ENCODE data around the gene RHOV. TPM values are rescaled to one million over a fixed set of nuclear protein-coding genes. Genes with fewer than 3 reads are reported as not detected.
A peak's percentile ranks its signal among the peaks of the same experiment; 100 is the strongest.

The RHOV gene
- total RNA-seq, 1 donor from 2014 or later, result under 0.01 TPM

DNA sequence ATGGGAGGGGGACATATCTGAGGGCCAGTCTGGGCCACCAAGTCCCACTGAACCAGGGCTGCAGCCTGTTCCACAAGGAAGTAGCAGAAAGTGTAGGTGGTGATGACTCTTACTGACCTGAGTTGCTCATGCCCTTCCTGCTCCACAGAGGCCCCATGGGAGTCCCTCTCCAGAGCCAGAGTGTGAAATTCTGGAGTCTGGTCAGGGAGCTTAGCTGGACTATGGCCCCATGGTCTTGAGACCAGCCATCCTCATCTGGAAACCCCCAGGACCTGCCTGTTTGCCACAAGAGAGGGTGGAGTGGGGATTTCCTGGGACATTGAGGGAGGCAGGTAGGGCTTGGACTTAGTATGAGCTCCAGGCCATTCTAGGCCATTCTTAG lies 27.2 kb downstream of the RHOV start:
- DNase-seq (ENCODE audit: low read depth in 2 of 2), result no peak

DNA sequence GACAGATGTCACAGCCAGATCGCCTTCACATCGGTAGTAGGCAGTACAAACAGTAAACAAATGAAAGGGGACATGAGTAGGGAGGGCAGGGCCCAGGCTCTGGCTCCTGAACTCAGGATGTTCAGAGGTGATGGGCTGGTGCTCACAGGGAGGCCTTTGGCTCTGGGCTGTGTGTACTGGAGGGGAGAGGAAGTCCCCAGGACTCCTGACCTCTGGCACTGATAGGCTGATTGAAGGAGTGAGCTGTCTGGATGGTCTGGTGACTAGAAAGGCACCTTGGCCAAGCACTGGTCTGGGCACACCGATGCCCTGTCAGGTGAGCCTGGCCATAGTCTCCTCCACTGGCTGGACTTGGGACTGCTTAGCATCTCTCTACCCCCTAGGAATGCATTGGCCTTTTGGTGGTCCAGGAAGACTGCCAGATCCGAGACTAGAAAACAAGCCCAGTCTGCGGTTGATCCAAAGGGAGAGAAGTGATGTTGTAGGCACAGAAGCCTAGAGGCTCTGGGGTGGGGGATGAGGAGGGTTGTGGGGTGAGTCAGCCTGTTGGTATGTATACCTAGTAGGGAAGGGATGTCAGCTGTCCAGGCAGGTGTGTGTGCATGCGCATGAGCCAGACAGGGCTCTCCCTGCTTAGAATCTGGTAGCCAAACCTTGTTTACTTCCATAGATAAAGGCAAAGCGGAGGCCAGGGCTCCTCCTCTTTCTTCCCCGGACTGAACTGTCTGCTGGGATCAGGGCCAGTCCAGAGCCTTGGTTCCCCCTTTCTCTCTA lies 28.3 kb downstream of the RHOV start:
- no peak for DNase-seq (ENCODE audit: low read depth in 2 of 2)

DNA sequence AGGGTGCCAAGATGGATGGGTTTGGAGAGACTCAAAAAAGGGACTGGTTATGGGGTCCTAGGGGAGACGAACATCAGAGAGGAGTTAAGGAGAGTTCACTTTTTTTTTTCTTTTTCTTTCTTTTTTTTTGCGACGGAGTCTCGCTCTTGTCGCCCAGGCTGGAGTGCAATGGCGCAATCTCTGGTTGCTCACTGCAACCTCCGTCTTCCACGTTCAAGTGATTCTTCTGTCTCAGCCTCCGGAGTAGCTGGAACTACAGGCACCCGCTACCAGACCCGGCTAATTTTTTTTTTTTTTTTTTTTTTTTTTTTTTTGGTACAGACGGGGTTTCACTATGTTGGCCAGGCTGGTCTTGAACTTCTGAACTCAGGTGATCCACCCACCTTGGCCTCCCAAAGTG lies 29.0 kb downstream of the RHOV start:
- no peak for DNase-seq (ENCODE audit: low read depth in 2 of 2)

DNA sequence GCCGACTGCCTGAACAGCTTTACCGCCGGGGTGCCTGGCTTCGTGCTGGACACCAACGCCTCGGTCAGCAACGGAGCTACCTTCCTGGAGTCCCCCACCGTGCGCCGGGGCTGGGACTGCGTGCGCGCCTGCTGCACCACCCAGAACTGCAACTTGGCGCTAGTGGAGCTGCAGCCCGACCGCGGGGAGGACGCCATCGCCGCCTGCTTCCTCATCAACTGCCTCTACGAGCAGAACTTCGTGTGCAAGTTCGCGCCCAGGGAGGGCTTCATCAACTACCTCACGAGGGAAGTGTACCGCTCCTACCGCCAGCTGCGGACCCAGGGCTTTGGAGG lies 29.4 kb downstream of the RHOV start:
- DNase-seq (ENCODE audit: low read depth in 2 of 2), result peak in 1 of 2 donors; percentile 28

- no peak for DNase-seq (ENCODE audit: low read depth in 2 of 2)
These were observed 29.9 kb downstream of the RHOV start, which contains the start of gene SPINT1 for GRCh38 chr15:40843885-40844695. TSS of gene SPINT1 (plus strand) at chr15:40844048. CDS start at chr15:40844555, 507 bp downstream.

DNA sequence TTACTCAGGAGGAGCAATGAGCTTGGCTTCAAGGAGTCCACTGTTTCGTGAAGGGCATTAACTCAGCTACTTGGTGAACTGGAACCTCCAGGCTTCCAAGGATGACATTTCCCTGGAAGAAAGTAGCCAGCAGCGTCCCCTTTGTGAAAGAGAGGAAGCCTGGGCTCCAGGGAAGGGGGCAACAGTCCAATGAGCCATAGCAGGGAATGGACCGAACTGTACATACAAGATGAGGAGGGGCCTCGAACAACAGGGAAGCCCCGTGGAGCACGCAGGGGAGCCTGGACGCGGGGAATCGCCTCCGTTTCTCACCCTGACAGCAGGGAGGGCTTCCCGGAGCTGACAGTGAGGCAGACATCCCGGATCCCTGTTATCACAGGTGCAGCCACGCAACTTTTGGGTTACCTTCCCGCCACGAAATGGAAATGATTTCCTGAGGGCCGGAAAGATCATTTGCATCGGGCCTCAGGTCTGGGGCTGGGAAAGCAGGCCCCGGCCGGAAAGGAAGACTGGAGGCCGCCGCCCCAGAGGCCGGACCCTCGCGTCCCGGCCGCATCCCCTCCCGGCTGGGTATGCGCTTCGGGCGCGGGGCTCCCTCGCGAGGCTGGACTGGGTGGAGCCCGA lies 30.7 kb downstream of the RHOV start:
- DNase-seq (ENCODE audit: low read depth in 2 of 2), result no peak

GRCh38 chr15:40841741-40842140 lies 32.3 kb downstream of the RHOV start:
- no peak for DNase-seq (ENCODE audit: low read depth in 2 of 2)

- DNase-seq (ENCODE audit: low read depth in 2 of 2), result no peak
These were observed 35.3 kb downstream of the RHOV start for GRCh38 chr15:40838756-40839155.

DNA sequence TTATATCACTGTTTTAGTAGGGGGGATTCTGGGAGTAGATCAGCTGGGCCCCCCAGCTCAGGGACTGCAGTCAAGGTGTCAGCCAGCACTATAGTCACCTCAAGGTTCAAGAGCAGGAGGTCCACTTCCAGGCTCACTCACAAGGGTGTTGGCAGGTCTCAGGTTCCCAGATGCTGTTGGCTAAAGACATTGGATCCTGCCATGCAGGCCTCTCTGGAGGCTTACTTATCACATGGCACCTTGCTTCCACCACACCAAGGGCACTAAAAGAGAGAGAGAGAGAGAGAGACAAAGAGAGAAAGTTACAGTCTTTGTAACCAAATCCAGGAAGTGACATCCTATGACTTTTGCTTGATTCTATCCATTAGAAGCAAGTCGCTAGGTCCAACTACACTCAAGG lies 38.0 kb downstream of the RHOV start:
- no peak for DNase-seq (ENCODE audit: low read depth in 2 of 2)

DNA sequence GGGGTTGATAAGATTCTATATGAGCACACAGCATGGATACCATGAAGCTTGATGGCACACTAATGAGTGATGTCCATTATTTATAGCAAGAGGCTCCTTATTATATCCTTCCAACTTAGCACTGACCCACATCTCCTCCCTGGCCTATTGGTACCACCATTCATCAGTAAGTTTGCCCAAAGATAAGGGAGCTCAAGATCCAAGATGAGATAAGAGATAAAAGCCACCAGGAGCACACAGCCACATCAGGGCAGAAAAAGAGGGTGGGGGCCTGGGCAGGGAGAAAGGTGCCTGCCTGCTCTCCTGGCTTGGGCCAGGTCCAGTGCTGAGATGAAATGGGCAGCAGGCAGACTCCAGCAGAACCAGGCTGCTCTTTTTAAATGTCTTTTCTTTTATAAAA lies 41.1 kb downstream of the RHOV start:
- DNase-seq (ENCODE audit: low read depth in 2 of 2), result no peak

DNA sequence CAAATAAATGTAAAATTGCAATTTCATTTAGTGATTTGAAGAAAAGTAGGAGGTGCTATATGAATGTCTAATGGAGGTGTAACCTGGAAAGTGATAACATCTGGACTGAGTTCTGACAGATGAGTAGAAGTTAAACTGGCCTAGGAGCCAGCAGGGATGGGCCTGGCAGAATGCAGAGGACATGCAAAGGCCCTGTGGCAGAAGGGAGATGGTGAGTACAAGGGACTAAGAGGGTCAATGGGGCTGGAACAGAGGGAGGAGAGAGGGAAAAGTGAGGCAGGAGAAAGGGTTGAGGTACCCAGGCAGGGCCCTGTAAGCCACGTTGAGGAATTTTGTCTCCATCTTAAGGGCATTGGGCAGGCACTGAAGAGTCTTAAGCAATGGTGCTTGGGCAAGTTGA lies 42.2 kb downstream of the RHOV start:
- no peak for DNase-seq (ENCODE audit: low read depth in 2 of 2)

DNA sequence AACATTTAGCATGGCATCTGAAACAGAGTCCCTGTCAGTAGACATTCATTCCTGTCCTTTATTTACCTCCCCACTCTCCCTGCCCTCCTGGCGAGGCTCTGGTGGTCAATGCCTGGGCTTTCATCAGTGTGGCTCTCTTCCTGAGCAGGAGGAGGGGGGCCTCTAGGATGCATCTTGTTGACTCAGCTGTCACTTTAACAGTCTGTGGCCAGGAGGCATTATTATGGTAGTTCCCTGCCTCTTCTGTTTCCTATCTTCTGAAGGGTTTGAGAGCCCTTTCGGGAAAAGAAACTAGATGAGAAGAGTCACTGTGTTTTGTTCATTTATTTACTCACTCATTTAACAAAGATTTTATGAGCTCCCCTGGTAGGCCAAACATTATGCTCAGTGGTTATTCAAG lies 43.1 kb downstream of the RHOV start:
- DNase-seq (ENCODE audit: low read depth in 2 of 2), result peak in 1 of 2 donors; percentile 46

DNA sequence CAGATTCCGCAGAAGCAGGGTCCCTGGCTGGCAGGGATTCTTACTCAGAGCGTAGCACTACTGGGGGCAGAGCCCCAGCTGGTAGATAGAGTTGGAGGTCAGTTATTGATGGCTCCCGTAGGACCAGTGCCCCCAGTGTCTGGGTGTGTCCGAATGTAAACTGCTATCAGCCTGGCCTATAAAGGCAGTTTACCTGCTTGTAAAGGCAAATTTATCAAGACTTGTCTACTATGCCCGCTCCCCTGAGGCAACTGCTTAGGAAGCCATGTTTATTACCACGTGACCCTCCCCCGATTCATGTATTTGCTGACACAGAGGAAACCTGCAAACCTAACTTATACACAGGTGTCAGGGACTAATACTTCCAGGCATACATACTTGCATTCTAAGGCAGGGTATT lies 44.9 kb downstream of the RHOV start:
- DNase-seq (ENCODE audit: low read depth in 2 of 2), result no peak

- no peak for DNase-seq (ENCODE audit: low read depth in 2 of 2)
These were observed 45.5 kb downstream of the RHOV start, which contains the start of gene PPP1R14D for GRCh38 chr15:40828447-40829036. TSS of gene PPP1R14D (minus strand) at chr15:40828708. CDS start at chr15:40828641, 67 bp downstream.

DNA sequence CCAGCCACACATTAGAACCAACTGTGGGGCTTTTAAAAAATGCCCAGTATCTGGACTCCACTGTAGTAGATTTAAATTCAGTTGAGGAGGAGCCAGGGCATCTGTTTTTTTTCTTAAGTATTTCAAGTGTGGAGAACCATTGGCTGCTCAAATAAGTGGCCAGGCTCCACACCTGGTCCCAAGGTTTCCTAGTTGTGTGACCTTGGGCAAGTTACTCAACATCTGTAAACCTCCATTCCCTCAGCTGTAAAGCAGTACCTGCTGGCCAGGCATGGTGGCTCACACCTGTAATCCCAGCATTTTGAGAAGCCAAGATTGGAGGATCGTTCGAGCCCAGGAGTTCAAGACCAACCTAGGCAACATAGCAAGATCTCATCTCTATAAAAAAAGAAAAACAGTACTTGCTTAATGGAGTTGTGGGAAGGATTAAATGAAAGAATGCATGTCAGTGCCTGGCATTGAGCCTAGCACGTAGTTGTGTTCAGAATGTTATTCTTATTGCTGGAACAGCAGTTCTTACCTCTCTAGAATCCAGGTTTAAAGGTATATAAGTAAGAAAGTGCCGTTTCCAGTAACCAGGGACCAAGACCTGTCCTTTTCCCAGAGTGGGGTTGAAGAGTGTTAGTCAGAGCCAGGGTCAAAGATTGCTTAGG lies 47.5 kb downstream of the RHOV start:
- DNase-seq (ENCODE audit: low read depth in 2 of 2), result no peak

DNA sequence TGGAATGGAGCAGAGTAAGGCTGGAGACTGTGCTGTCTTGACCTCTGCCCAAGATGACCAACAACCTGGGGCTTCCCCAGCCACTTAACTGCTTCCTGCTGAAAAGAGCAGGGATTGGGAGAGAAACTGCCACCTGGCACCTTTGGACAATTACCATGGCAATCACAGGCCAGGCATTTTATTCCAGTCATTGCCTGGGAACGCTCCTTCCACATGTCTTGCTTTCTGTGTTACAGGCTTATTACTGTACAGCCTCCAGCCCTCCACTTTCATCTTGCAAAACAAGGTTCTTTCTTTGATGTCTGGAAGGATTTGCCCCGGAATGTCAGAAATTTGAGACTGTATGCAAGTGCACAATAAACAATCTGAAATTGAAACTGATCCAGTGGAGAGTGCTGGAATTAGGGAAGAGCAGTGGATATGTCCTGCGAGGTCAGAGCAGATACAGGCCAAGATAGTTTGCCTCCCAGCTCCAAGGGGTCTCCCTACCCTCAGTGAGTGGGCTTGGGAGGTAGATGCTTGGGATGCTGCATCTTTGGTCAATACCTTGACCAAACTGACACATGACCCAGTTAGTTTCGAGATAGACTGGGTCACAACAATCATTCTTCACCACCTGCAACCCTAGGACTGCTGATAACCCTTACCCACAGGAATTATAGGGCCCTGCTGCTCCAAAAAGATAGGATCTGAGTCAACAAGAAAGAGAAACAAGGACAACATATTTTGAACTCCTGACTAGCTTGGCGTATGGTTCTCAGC lies 48.2 kb downstream of the RHOV start:
- DNase-seq (ENCODE audit: low read depth in 2 of 2), result no peak

DNA sequence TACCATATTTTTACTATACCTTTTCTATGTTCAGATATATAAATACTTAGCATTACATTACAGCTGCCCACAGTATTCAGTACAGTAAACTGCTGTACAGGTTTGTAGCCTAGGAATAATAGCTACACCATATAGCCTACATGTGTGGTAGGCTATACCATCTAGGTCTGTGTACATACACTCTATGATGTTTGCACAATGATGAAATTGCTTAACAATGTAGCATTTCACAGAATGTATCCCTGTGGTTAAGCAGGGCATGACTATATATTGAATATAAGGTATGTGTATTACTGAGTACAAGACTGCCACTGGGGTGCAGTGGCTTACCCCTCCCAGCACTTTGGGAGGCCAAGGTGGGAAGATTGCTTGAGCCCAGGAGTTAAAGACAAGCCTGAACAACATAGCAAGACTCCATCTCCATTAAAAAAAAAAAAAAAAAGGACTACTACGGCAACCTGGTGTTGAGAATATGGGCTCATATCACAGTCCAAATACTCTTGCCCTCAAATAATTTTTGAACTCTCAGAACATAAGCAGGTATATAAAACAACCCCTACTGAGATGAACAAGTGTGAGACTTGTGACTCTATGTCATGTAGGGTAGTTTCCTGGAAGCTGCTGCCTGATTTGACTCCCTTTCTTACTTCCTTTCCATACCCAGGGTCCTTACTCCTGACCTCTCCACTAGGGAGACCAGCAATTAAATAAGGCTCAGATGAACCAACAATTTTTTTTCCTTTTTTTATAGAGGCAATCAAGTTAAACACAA lies 50.3 kb downstream of the RHOV start:
- DNase-seq (ENCODE audit: low read depth in 2 of 2), result no peak

All from dermis microvascular lymphatic vessel endothelial cell (primary cell).